Hindlimb muscle (tissue), 1 donor: ENCODE measurements around the gene PTPRN2. TPM values are rescaled to one million over a fixed set of nuclear protein-coding genes. Genes with fewer than 3 reads are reported as not detected.
"Not testable (repeated sequence)": the region's sequence is repeated elsewhere in the genome, so short reads cannot be mapped to it uniquely, and the experiment has no call there.

ENCODE experiments used
- DNase-seq: peaks from one replicate; pipeline ENCODE4 v3.0.0-alpha.2; 2013
- polyA plus RNA-seq: library from polyadenylated mRNA; unstranded; fragments of 120-200 nt; gene quantifications from one replicate; pipeline ENCODE4 v1.2.1, GENCODE V29; 2013; ENCODE audit not compliant: insufficient read length

PTPRN2 gene
- polyA plus RNA-seq, 1 donor: 2.0 TPM

GRCh38 chr7:158381956-158382355 is 205.7 kb downstream of the PTPRN2 start:
- DNase-seq: no peak

GRCh38 chr7:158378978-158379377 is 208.6 kb downstream of the PTPRN2 start:
- DNase-seq: no peak

DNA sequence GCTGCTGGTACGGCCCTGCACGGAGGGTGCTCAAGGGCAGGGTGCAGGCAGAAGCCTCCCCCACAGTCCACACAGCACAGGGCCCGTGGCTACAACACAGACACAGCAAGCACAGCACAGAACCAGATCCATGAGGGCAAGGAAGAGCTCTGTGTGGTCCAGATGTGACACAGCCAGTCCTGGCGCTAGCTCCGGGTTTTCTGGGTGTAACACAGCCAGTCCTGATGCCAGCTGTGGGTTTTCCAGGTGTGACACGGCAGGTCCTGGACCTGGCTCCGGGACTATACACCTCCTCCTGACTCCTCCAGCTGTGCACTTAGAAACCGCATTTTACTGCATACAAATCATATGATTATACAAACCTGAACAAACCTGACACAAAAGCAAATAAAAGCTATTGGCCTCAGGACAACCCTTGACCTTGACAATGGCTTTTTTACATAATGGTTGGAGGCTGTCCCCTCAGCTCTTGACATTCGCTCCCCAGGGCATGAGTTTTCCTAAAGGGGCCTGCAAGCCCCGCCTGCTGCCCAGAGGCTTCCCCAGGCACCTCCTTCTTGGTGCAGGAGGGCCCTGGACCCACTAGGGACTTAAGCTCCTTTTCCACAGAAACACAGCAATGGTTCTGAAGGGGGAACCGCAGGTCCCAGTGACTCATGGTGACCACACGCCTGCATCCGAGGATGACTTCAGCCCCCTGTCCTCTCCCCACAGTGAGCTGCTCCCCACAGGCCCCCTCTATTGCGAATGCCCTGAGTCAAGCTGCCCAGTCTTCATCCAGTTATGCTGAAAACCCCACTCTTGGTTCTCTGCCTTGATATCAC is 209.6 kb downstream of the PTPRN2 start:
- DNase-seq: no peak

GRCh38 chr7:158376839-158377186 is 210.8 kb downstream of the PTPRN2 start:
- not testable (repeated sequence) for DNase-seq

- not testable (repeated sequence) for DNase-seq
Observed at GRCh38 chr7:158376146-158376838, 211.3 kb downstream of the PTPRN2 start.

DNA sequence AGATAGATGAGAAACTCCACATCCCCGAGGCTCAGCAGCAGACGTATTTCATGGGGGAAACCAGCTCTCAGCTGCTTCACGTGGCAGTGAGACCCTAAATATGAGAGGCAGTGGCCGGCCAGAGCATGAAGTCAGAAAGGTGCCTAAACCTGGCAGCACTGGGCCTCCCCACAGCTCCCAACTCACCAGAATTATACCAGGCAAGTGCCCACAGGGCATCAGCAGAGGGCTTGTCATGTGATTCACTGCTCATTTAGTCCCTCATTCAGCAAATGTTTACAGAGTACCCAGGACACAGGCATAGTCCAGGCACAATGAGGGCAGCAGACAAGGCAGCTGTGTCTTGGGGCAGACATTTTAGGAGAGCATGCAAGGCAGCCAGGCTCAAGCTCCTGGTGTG is 212.6 kb downstream of the PTPRN2 start:
- no peak for DNase-seq

GRCh38 chr7:158374586-158374985 is 213.0 kb downstream of the PTPRN2 start:
- DNase-seq: no peak

GRCh38 chr7:158374146-158374545 is 213.5 kb downstream of the PTPRN2 start:
- no peak for DNase-seq

- DNase-seq: no peak
Observed at GRCh38 chr7:158373476-158374133, 214.0 kb downstream of the PTPRN2 start.

GRCh38 chr7:158372400-158373342 is 215.0 kb downstream of the PTPRN2 start:
- DNase-seq: no peak

- no peak for DNase-seq
Observed at GRCh38 chr7:158371856-158372255, 215.8 kb downstream of the PTPRN2 start.

GRCh38 chr7:158369866-158370265 is 217.8 kb downstream of the PTPRN2 start:
- no peak for DNase-seq

DNA sequence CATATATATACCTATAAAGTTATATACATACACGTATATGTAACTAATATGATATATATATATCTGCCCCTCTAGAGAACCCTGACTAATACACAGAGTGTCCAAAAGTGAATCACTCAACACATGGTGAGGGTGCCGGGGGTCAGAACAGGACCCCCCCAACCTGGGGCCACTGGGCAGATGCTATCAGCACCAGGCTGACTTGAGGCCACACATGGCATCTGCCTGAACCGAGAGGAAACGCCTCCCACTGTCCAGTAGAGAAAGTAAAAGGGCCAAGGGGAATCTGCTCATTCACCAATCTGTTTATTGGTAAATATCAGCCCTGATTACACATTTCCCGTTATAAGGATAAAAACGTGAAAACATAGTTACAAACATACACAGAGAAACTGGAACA is 218.3 kb downstream of the PTPRN2 start:
- DNase-seq: no peak

- no peak for DNase-seq
Observed at GRCh38 chr7:158368449-158368848, 219.2 kb downstream of the PTPRN2 start.

DNA sequence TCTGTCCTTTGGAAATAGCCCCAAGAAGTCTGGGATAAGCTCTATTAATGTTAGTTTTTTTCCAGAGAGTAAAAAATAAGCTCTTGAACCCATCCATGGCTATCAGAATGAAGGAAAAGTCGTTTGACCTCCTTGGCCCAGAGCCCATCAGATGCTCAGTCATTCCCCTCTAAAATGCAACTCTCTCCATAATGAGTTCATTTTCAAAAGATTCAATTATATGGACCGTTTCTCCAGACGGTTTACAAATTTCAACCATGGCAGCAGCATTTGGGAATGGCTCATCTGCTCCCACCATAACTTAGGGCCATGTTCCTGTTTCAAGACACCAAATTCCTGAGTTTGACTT is 220.0 kb downstream of the PTPRN2 start:
- no peak for DNase-seq

DNA sequence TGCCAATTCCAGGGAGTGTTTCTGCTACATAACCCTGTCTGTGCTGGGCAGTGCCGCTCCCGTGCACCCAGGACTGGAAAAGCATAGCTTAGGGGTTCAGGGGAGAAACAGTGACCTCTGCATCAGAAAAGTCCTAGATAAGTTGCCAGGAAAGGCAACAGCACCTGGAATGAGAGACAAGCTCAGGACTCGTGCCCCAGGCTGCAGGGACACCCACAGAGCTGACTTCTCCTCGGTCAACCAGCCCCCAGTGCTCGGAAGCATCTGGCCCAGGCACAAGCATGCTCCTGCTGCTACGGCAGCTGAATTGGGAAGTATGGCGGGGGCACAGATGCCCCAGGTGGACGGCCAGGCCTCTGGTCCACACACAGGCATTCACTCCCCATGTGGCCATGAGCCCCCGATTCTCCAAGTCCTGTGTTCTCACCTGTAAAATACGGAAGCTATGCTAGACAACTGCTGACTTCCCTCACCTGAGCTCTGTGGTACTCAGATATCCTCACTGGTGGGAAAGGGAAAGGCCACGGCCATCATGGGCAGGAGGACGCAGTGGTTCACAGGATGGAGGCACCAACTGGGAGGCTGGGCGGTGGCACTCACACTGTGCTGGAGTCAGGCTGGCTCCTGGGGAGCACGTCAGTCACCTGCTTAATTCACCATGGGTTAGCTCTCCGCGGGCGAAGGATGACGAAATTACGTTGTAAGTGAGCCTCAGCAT is 220.5 kb downstream of the PTPRN2 start:
- no peak for DNase-seq

GRCh38 chr7:158366346-158366745 is 221.3 kb downstream of the PTPRN2 start:
- DNase-seq: no peak

DNA sequence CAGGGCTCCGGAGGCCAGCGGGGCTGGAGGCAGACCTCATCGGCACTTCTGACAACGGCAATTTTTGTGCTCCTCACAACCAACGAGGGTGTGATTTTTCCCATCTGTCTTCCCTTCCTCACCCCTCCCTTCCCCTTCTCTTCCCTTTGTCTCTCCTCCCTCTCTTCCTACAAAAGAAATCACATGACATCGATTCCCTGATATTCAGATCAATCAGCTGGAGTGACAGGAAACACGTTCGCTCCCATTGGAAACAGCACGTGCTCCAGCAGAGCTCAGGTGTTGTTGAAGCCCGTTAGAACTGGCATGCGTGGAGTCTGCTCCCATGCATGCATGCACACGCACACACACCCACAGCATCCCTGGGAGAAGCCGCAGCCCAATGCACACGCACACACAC is 222.4 kb downstream of the PTPRN2 start:
- no peak for DNase-seq

DNA sequence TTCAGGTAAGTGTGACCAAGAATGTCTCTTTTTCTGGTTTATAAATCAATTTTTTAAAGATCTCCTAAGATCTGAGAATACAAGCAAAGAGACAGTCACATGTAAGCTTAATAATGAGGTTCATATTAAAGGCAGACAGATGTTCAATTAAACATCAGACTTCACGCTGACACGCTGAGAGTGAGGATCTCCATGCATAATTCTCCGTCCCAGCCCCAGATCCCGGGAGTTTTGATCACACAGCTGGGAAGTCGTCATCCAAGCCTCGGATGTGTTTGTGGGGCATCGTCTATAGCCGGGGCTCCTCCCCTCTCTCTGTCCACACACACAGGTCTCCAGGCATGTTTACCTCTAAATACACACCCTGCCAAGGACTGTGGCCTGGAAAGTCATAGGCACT is 223.2 kb downstream of the PTPRN2 start:
- no peak for DNase-seq

GRCh38 chr7:158362912-158363905 is 224.4 kb downstream of the PTPRN2 start:
- DNase-seq: no peak

GRCh38 chr7:158362001-158362400 is 225.6 kb downstream of the PTPRN2 start:
- no peak for DNase-seq
